Lung (tissue), 12 donors: ENCODE measurements around the gene PRKCE. TPM values are rescaled to one million over a fixed set of nuclear protein-coding genes. Genes with fewer than 3 reads are reported as not detected.

Experiments
- ATAC-seq: fragments of 200-7000 bp; cut with Tn5 transposase; one replicate; pipeline ENCODE4 v1.9.1; 2020; ENCODE audit warnings: moderate number of reproducible peaks; ENCODE audit not compliant: insufficient read depth, low FRiP score
- DNase-seq, 3 donors: peaks; one replicate each; pipeline ENCODE4 v3.0.0-alpha.2; 2013 to 2017
- H3K27ac ChIP-seq, 2 donors: one replicate each; pipeline ENCODE4 v1.5.1; 2013; ENCODE audit warnings: mild to moderate bottlenecking in 2 of 2, moderate library complexity in 2 of 2, control low read depth in 1 of 2, inconsistent platforms in 1 of 2, low read depth in 1 of 2, low read length in 1 of 2
- H3K27me3 ChIP-seq, 3 donors: one replicate each; pipeline ENCODE4 v1.5.1; 2013; ENCODE audit warnings: low read length in 2 of 3; ENCODE audit not compliant: control insufficient read depth in 3 of 3, insufficient read depth in 3 of 3
- H3K36me3 ChIP-seq, 4 donors: one replicate each; pipeline ENCODE4 v1.5.1; 2013; ENCODE audit warnings: low read length in 4 of 4, mild to moderate bottlenecking in 1 of 4, moderate library complexity in 1 of 4; ENCODE audit not compliant: control insufficient read depth in 4 of 4, insufficient read depth in 4 of 4
- H3K4me1 ChIP-seq, 5 donors: one replicate each; pipeline ENCODE4 v1.5.1; 2013; ENCODE audit warnings: low read length in 5 of 5, mild to moderate bottlenecking in 2 of 5, moderate library complexity in 1 of 5; ENCODE audit not compliant: control insufficient read depth in 5 of 5, insufficient read depth in 5 of 5
- H3K4me3 ChIP-seq: one replicate; pipeline ENCODE4 v1.5.1; 2013; ENCODE audit warnings: mild to moderate bottlenecking, control low read depth, moderate library complexity
- H3K9ac ChIP-seq, 2 donors: one replicate each; pipeline ENCODE4 v1.5.1; 2013; ENCODE audit warnings: low read length in 2 of 2, control low read depth in 1 of 2; ENCODE audit not compliant: insufficient read depth in 1 of 2
- H3K9me3 ChIP-seq, 4 donors: one replicate each; pipeline ENCODE4 v1.5.1; 2013; ENCODE audit warnings: low read length in 3 of 4, mild to moderate bottlenecking in 1 of 4, moderate library complexity in 1 of 4; ENCODE audit not compliant: control insufficient read depth in 4 of 4, insufficient read depth in 3 of 4
- WGBS, 2 donors: extraction: QIAGEN DNeasy Blood & Tissue Kit; methylation state at CpG; one replicate each; pipeline ENCODE4 v1.1.7; 2013; 5-methylcytosine and 5-hydroxymethylcytosine counted together
- polyA plus RNA-seq, 2 donors: library from polyadenylated mRNA; stranded (reverse); fragments of 200-250 nt; gene quantifications; one replicate each; pipeline ENCODE4 v1.2.1, GENCODE V29; 2013
- total RNA-seq, 2 donors: library from RNA; depleted of rRNA in 1 of 2; stranded (reverse); fragments of >200 nt in 1 of 2; gene quantifications; one replicate each; pipeline ENCODE4 v1.2.1, GENCODE V29; 2014 to 2021
- TF ChIP-seq, protein P1 (sequence below): IDR thresholded peaks from 2 replicates; pipeline ENCODE4 v1.5.1; 2012; ENCODE audit warnings: mild to moderate bottlenecking; ENCODE audit errors: control extremely low read depth, extremely low read depth
- donor health status: control.
- donor health status: control.
- donor health status: Bipolar disorder and iron deficiency.
- donor health status: healthy.
- donor health status: DM: yes; HTN: yes; CAD: no.

The PRKCE gene
- total and polyA plus RNA-seq, 4 donors = 12.5 to 82.2 (median 32.1) TPM

- Histone ChIP-seq H3K27ac (no peak overlapping the region), H3K4me1 (peaks cover 0 to 20% (median 8%) of the 10 kb centered on the region in 5 donors), H3K36me3 (no peaks in the 10 kb centered on the region), H3K4me3 (no peak overlapping the region), H3K27me3 (no peaks in the 10 kb centered on the region), H3K9me3 (no peaks in the 10 kb centered on the region), H3K9ac (no peak overlapping the region)
- ATAC-seq (no peak), DNase-seq (no peak)
- TF ChIP-seq, protein P1, sequence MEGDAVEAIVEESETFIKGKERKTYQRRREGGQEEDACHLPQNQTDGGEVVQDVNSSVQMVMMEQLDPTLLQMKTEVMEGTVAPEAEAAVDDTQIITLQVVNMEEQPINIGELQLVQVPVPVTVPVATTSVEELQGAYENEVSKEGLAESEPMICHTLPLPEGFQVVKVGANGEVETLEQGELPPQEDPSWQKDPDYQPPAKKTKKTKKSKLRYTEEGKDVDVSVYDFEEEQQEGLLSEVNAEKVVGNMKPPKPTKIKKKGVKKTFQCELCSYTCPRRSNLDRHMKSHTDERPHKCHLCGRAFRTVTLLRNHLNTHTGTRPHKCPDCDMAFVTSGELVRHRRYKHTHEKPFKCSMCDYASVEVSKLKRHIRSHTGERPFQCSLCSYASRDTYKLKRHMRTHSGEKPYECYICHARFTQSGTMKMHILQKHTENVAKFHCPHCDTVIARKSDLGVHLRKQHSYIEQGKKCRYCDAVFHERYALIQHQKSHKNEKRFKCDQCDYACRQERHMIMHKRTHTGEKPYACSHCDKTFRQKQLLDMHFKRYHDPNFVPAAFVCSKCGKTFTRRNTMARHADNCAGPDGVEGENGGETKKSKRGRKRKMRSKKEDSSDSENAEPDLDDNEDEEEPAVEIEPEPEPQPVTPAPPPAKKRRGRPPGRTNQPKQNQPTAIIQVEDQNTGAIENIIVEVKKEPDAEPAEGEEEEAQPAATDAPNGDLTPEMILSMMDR = no peak
- 95 to 97% methylated on average over 9 of the region's 9 CpGs for WGBS, 2 donors
These were observed 256.1 kb downstream of the PRKCE start for GRCh38 chr2:45907592-45907991.

DNA sequence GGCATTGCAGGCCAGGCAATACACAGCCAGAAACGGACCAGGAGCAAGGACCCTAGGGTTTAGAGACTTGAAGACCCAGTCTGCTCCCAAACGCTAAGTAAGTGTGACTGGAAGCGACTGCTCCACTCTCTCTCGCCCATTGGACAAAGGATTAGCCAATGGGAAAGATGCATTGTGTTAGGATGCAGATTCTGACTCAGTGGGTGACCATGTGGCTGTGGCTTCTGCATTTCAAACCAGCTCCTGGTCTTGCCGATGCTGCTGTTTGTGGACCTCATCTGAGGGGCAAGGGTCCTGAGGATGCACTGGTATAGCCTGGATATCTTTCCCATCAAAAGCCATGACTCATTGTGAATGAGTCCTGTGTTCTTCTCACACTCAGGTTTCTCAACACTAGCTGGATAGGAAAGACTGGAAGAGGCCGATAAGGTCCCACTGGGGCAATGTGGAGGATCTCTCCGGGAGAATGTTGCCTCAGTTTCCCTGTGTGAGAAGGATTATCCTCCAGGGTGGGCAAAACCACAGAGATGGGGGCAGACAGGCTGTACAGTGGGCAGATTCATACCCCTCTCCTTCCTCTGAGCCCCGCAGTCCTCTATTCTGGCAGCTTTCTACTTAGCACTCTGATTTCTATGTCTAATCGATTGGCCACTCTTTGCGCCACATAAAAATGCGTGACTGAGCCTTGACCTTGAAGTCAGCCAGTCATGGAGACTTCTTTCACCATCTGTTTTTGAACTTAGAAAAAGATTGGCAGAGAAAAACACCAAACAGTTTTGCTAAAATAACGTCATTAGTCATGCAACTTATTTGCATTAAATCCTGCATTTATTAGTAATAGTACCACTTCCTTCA, 257.1 kb downstream of the PRKCE start:
- TF ChIP-seq, protein P1 = no peak
- WGBS, 2 donors = 94 to 95% methylated on average over 12 of the region's 12 CpGs
- H3K4me1 ChIP-seq = peaks cover 0 to 20% (median 8%) of the 10 kb centered on the region in 5 donors
- H3K27ac ChIP-seq = no peak overlapping the region
- no peaks in the 10 kb centered on the region for H3K36me3 ChIP-seq
- H3K4me3 ChIP-seq = no peak overlapping the region
- no peak overlapping the region for H3K9ac ChIP-seq
- DNase-seq = no peak
- H3K9me3 ChIP-seq = no peaks in the 10 kb centered on the region
- no peak for ATAC-seq
- H3K27me3 ChIP-seq = no peaks in the 10 kb centered on the region

DNA sequence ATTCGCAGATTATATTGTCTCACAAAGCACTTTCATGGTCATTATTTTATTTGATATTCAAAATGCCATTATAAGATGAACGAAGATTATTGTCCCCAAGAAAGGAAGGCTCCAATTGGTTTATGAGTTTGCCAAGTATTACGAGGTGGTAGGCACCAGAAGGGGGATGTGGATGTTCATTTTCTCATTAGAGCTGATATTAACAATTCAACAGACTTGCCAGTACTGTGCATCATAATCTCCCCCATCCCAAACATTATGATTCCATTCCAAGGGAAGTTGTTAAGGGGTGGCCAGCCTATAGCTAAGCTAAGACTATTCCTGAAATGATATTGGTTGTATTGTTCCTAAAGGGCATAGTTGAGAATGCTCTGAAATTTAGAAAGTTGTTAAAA, 257.7 kb downstream of the PRKCE start:
- Histone ChIP-seq H3K36me3 (no peaks in the 10 kb centered on the region), H3K27me3 (no peaks in the 10 kb centered on the region), H3K4me3 (no peak overlapping the region), H3K27ac (no peak overlapping the region), H3K9ac (no peak overlapping the region), H3K9me3 (no peaks in the 10 kb centered on the region), H3K4me1 (peaks cover 0 to 20% (median 7%) of the 10 kb centered on the region in 5 donors)
- DNase-seq = no peak
- TF ChIP-seq, protein P1 = no peak
- 91 to 93% methylated on average over 3 of the region's 3 CpGs for WGBS, 2 donors
- no peak for ATAC-seq
